ENCODE measurements around the gene OR8U1. TPM values are rescaled to one million over a fixed set of nuclear protein-coding genes. Genes with fewer than 3 reads are reported as not detected.
"Not testable (repeated sequence)": the region's sequence is repeated elsewhere in the genome, so short reads cannot be mapped to it uniquely, and the experiment has no call there.

OR8U1 gene
- total RNA-seq, 4 donors from 2014 or later = not detected

GRCh38 chr11:56353991-56354390 is 21.4 kb upstream of the OR8U1 start, which contains the start of gene OR8J1:
Gene OR8J1 (plus strand): TSS chr11:56354291. CDS start chr11:56360247, 5,956 bp downstream.
- no peak for TF ChIP-seq POLR2A (IDR thresholded peaks at IDR 0.05)
- no peak for TF ChIP-seq CTCF (IDR thresholded peaks at IDR 0.05)
- no peaks in the 10 kb centered on the region for H3K36me3 ChIP-seq
- no peaks in the 10 kb centered on the region for H3K9me3 ChIP-seq
- H3K27me3 ChIP-seq = no peaks in the 10 kb centered on the region
- 87 to 92% methylated on average over 2 of the region's 2 CpGs for WGBS, 2 donors
- no peaks in the 10 kb centered on the region for H3K4me1 ChIP-seq
- no peak within 1 kb of the TSS for H3K27ac ChIP-seq
- intact Hi-C loops (cut with DNase I) = no loop called here
- DNase-seq = no peak
- H3K4me3 ChIP-seq (replicated peaks in 1 of 3) = no peak within 1 kb of the TSS

- 80 to 87% methylated on average over 2 of the region's 2 CpGs for WGBS, 2 donors
- Histone ChIP-seq H3K9me3 (no peaks in the 10 kb centered on the region), H3K27me3 (no peaks in the 10 kb centered on the region), H3K36me3 (no peaks in the 10 kb centered on the region), H3K27ac (no peak overlapping the region), H3K4me3 (replicated peaks in 1 of 3) (no peak overlapping the region), H3K4me1 (no peaks in the 10 kb centered on the region)
- TF ChIP-seq POLR2A (IDR thresholded peaks at IDR 0.05) (no peak), CTCF (IDR thresholded peaks at IDR 0.05) (no peak)
- no peak for DNase-seq
- intact Hi-C loops (cut with DNase I) = no loop called here
Measured at GRCh38 chr11:56380120-56380519, 4.7 kb downstream of the OR8U1 start.

- H3K36me3 ChIP-seq = no peaks in the 10 kb centered on the region
- WGBS, 2 donors = 89 to 93% methylated on average over 3 of the region's 3 CpGs
- H3K4me1 ChIP-seq = no peaks in the 10 kb centered on the region
- H3K4me3 ChIP-seq (replicated peaks in 1 of 3) = no peak overlapping the region
- H3K9me3 ChIP-seq = no peaks in the 10 kb centered on the region
- H3K27ac ChIP-seq = no peak overlapping the region
- H3K27me3 ChIP-seq = no peaks in the 10 kb centered on the region
- DNase-seq = no peak
- TF ChIP-seq CTCF (IDR thresholded peaks at IDR 0.05) = no peak
- no peak for TF ChIP-seq POLR2A (IDR thresholded peaks at IDR 0.05)
- intact Hi-C loops (cut with DNase I) = no loop called here
Measured at GRCh38 chr11:56394381-56394780, 19.0 kb downstream of the OR8U1 start.

- Histone ChIP-seq H3K36me3 (no peaks in the 10 kb centered on the region), H3K4me1 (no peaks in the 10 kb centered on the region), H3K27me3 (no peaks in the 10 kb centered on the region), H3K4me3 (replicated peaks in 1 of 3) (no peak overlapping the region), H3K27ac (no peak overlapping the region), H3K9me3 (no peaks in the 10 kb centered on the region)
- 44 to 48% methylated on average over 3 of the region's 3 CpGs for WGBS, 2 donors
- no peak for TF ChIP-seq CTCF (IDR thresholded peaks at IDR 0.05)
- no peak for TF ChIP-seq POLR2A (IDR thresholded peaks at IDR 0.05)
- DNase-seq = no peak
- intact Hi-C loops (cut with DNase I) = no loop called here
Measured at GRCh38 chr11:56396047-56396446, 20.6 kb downstream of the OR8U1 start.

- H3K9me3 ChIP-seq; DNase-seq; H3K36me3 ChIP-seq; H3K4me1 ChIP-seq; H3K27me3 ChIP-seq; intact Hi-C loops (cut with DNase I); H3K27ac ChIP-seq; H3K4me3 ChIP-seq (replicated peaks in 1 of 3): not testable (repeated sequence)
- 96 to 97% methylated on average over 6 of the region's 27 CpGs for WGBS, 2 donors
Measured at GRCh38 chr11:56401858-56402461, 26.5 kb downstream of the OR8U1 start.

All from thyroid gland (tissue), 4 donors.